PC-3 (cell line): ENCODE results near the gene KRT23. TPM values are rescaled to one million over a fixed set of nuclear protein-coding genes. Genes with fewer than 3 reads are reported as not detected.

Experiments
- ATAC-seq: fragments of 200-7000 bp; cut with Tn5 transposase; 2 replicates; pipeline ENCODE4 v1.9.1; 2020; ENCODE audit warnings: mild to moderate bottlenecking, moderate library complexity
- BruUV-seq: library from RNA; stranded (reverse); fragments of 400-500 nt; replicated peaks from 2 replicates; lab custom pipeline; 2021; lab: Mats Ljungman, UMichigan
- CTCF ChIA-PET: fragments of 300-600 bp; sonication (Branson Sonifier 250); formaldehyde crosslinking; loops from one replicate; lab custom pipeline; 2022; ENCODE audit warnings: antibody characterized with exemption; lab: Charles Lee
- POLR2A ChIA-PET: fragments of 300-600 bp; sonication (Branson Sonifier 250); formaldehyde crosslinking; loops from one replicate; lab custom pipeline; 2022; ENCODE audit warnings: antibody characterized with exemption; ENCODE audit not compliant: unreplicated experiment; lab: Charles Lee
- DNase-seq: peaks from one replicate; pipeline ENCODE4 v3.0.0-alpha.2; 2015
- H2AFZ ChIP-seq: fragments of 300-600 bp; sonication (generic); 2 replicates; pipeline ENCODE4 v1.6.0; 2016; ENCODE audit warnings: antibody characterized with exemption, low read length
- H3F3A ChIP-seq: fragments of 300-600 bp; sonication (generic); one replicate; pipeline ENCODE4 v1.6.0; 2017; ENCODE audit warnings: antibody characterized with exemption, low read length, control low read depth, mild to moderate bottlenecking; ENCODE audit not compliant: unreplicated experiment
- H3K27ac ChIP-seq: fragments of 300-600 bp; sonication (generic); 2 replicates; pipeline ENCODE4 v1.5.1; 2016; ENCODE audit warnings: mild to moderate bottlenecking, low read length
- H3K27me3 ChIP-seq: fragments of 300-600 bp; sonication (generic); 2 replicates; pipeline ENCODE4 v1.6.1; 2016; ENCODE audit warnings: low read length, mixed read lengths
- H3K36me3 ChIP-seq: fragments of 300-600 bp; sonication (generic); 2 replicates; pipeline ENCODE4 v1.6.1; 2016; ENCODE audit warnings: low read depth, mixed run types, low read length, mixed read lengths
- H3K4me1 ChIP-seq: fragments of 300-600 bp; sonication (generic); 2 replicates; pipeline ENCODE4 v1.5.1; 2016; ENCODE audit warnings: low read length; ENCODE audit not compliant: insufficient read depth
- H3K4me2 ChIP-seq: fragments of 300-600 bp; sonication (generic); 2 replicates; pipeline ENCODE4 v1.6.0; 2016; ENCODE audit warnings: low read length
- H3K4me3 ChIP-seq: fragments of 300-600 bp; sonication (generic); 2 replicates; pipeline ENCODE4 v1.5.1; 2016; ENCODE audit warnings: mild to moderate bottlenecking, low read length, mixed read lengths
- H3K79me2 ChIP-seq: fragments of 300-600 bp; sonication (generic); 2 replicates; pipeline ENCODE4 v1.6.1; 2017; ENCODE audit warnings: low read length, mixed read lengths
- H3K9ac ChIP-seq: fragments of 300-600 bp; sonication (generic); 2 replicates; pipeline ENCODE4 v1.6.0; 2016; ENCODE audit warnings: mild to moderate bottlenecking, low read length
- H3K9me2 ChIP-seq: fragments of 300-600 bp; sonication (generic); replicated peaks from 2 replicates; pipeline ENCODE4 v1.6.1; 2016; ENCODE audit warnings: mixed run types, low read length, mixed read lengths
- H3K9me3 ChIP-seq: fragments of 300-600 bp; sonication (generic); 2 replicates; pipeline ENCODE4 v1.6.1; 2016; ENCODE audit warnings: low read length, mixed read lengths
- H4K20me1 ChIP-seq: fragments of 300-600 bp; sonication (generic); 2 replicates; pipeline ENCODE4 v1.6.1; 2016; ENCODE audit warnings: low read length, mixed read lengths
- EZH2 ChIP-seq: fragments of 300-600 bp; sonication (generic); IDR thresholded peaks from one replicate; pipeline ENCODE4 v1.6.1; 2017; ENCODE audit warnings: antibody characterized with exemption, mild to moderate bottlenecking, low read length; ENCODE audit not compliant: unreplicated experiment
- EZH2phosphoT487 ChIP-seq: fragments of 300-600 bp; sonication (generic); IDR thresholded peaks from 2 replicates; pipeline ENCODE4 v1.6.1; 2018; ENCODE audit warnings: mild to moderate bottlenecking, antibody characterized with exemption, low read length, borderline replicate concordance
- intact Hi-C: fragments of 100-400 bp; cut with micrococcal nuclease; formaldehyde crosslinking; loops from 2 replicates; pipeline ENCODE4 v1.9.0; 2023
- total RNA-seq: library from RNA; depleted of rRNA; stranded (reverse); fragments of >200 nt; gene quantifications from 2 replicates; pipeline ENCODE4 v1.2.3, GENCODE V29; 2014
- TF ChIP-seq, protein P1 (sequence below): fragments of 300-600 bp; sonication (generic); conservative IDR thresholded peaks from 2 replicates; pipeline ENCODE4 v1.5.1; 2017; ENCODE audit warnings: antibody characterized with exemption, low read depth, mild to moderate bottlenecking, low read length

KRT23 gene
- total RNA-seq, 1 experiment from 2014 or later = not detected

DNA sequence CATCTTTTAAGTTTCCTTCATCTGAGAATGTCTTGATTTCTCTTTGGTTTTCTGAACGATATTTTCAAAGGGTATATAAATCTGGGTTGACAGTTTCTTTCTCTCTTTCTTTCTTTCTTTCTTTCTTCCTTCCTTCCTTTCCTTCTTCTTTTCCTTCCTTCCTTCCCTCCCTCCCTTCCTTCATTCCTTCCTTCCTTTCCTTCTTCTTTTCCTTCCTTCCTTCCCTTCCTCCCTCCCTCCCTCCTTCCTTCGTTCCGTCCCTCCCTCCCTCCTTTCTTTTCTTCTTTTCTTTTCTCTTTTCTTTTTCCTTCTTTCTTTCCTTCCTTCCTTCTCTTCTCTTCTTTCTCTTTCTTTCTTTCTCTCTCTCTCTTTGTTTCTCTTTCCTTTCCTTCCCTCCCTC, 36.9 kb upstream of the KRT23 start:
- DNase-seq (no peak), ATAC-seq (no peak)
- Histone ChIP-seq H3K79me2 (no peaks in the 10 kb centered on the region), H3F3A (no peaks in the 10 kb centered on the region), H3K27me3 (no peaks in the 10 kb centered on the region), H3K4me1 (peaks cover 6% of the 10 kb centered on the region; the same call in 1 of the 2 replicates), H3K9me3 (no peaks in the 10 kb centered on the region), H4K20me1 (no peaks in the 10 kb centered on the region), H3K4me3 (no peak overlapping the region), H2AFZ (no peak overlapping the region), H3K9me2 (no peaks in the 10 kb centered on the region), H3K4me2 (no peak overlapping the region), H3K36me3 (no peaks in the 10 kb centered on the region), H3K9ac (no peak overlapping the region), H3K27ac (no peak overlapping the region)
- TF ChIP-seq EZH2 (no peak), EZH2phosphoT487 (no peak)
- TF ChIP-seq, protein P1, sequence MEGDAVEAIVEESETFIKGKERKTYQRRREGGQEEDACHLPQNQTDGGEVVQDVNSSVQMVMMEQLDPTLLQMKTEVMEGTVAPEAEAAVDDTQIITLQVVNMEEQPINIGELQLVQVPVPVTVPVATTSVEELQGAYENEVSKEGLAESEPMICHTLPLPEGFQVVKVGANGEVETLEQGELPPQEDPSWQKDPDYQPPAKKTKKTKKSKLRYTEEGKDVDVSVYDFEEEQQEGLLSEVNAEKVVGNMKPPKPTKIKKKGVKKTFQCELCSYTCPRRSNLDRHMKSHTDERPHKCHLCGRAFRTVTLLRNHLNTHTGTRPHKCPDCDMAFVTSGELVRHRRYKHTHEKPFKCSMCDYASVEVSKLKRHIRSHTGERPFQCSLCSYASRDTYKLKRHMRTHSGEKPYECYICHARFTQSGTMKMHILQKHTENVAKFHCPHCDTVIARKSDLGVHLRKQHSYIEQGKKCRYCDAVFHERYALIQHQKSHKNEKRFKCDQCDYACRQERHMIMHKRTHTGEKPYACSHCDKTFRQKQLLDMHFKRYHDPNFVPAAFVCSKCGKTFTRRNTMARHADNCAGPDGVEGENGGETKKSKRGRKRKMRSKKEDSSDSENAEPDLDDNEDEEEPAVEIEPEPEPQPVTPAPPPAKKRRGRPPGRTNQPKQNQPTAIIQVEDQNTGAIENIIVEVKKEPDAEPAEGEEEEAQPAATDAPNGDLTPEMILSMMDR = no peak
- BruUV-seq = no TSS peak
- POLR2A ChIA-PET = no interaction called here
- intact Hi-C loops = no loop called here
- CTCF ChIA-PET = no interaction called here

DNA sequence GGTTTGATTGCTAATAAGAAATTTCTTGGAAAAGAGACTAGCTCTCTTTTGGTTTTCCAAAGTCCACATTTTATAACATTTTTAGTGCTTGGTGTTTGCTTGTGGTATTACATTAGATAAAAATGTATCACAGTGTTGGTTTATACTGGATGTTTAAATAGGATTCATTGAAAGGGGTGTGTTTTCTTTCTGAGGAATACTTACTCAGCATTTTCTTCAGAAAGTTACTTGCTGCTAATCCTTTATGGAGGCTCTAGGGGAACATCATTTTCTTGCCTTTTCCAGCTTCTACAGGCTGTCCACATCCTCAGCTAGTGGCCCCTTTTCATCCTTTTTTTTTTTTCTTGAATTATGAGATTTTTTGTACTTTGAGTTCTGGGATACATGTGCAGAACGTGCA, 30.1 kb upstream of the KRT23 start:
- no peak overlapping the region for H3K9ac ChIP-seq
- no peak overlapping the region for H3K4me3 ChIP-seq
- H2AFZ ChIP-seq = no peak overlapping the region
- H3K9me3 ChIP-seq = no peaks in the 10 kb centered on the region
- H3K36me3 ChIP-seq = no peaks in the 10 kb centered on the region; the same call in 1 of the 2 replicates
- H3K27me3 ChIP-seq = no peaks in the 10 kb centered on the region
- TF ChIP-seq EZH2phosphoT487 = no peak
- TF ChIP-seq, protein P1 = no peak
- no peak for TF ChIP-seq EZH2
- no peak overlapping the region for H3K4me2 ChIP-seq
- H3F3A ChIP-seq = no peaks in the 10 kb centered on the region
- no peak for DNase-seq
- ChIA-PET POLR2A (no interaction called here), CTCF (no interaction called here)
- intact Hi-C loops = no loop called here
- no peaks in the 10 kb centered on the region for H3K79me2 ChIP-seq
- no peak overlapping the region for H3K27ac ChIP-seq
- BruUV-seq = no TSS peak
- no peaks in the 10 kb centered on the region for H4K20me1 ChIP-seq
- no peaks in the 10 kb centered on the region for H3K4me1 ChIP-seq
- no peaks in the 10 kb centered on the region for H3K9me2 ChIP-seq
- ATAC-seq = no peak

DNA sequence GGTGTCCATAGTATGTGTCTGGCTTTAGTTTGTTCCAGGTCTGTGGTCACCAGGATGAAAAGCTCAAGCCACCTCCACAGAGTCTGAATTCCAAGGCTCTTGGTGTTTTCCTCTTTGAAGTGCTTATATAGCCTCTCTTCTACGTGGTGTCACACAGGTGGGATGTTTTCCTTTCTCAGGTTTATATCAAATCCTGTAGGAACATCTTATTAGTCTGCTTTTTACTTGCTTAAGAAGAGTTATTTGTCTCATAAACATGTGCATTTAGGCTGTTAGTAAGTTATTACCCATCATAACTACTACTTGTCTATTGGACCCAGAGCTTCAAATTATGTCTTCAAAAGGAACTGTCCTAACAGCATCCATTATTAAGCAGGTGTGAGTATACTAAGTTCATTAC, 29.4 kb upstream of the KRT23 start, which contains the start of gene KRT39:
Gene KRT39 (minus strand): TSS at position 101 of the 400 bp plus-strand sequence. CDS start 92 bp downstream, at position 9.
- BruUV-seq = no TSS peak
- no peaks in the 10 kb centered on the region for H3K79me2 ChIP-seq
- intact Hi-C loops = no loop called here
- ChIA-PET POLR2A (no interaction called here), CTCF (no interaction called here)
- no peaks in the 10 kb centered on the region; the same call in 1 of the 2 replicates for H3K36me3 ChIP-seq
- H4K20me1 ChIP-seq = no peaks in the 10 kb centered on the region
- DNase-seq = no peak
- H3K4me1 ChIP-seq = no peaks in the 10 kb centered on the region
- no peaks in the 10 kb centered on the region for H3K27me3 ChIP-seq
- no peaks in the 10 kb centered on the region for H3F3A ChIP-seq
- no peak within 1 kb of the TSS for H2AFZ ChIP-seq
- TF ChIP-seq, protein P1 = no peak
- TF ChIP-seq EZH2 (no peak), EZH2phosphoT487 (no peak)
- no peak within 1 kb of the TSS for H3K9ac ChIP-seq
- H3K27ac ChIP-seq = no peak within 1 kb of the TSS
- no peak within 1 kb of the TSS for H3K4me2 ChIP-seq
- H3K9me2 ChIP-seq = no peaks in the 10 kb centered on the region
- H3K4me3 ChIP-seq = no peak within 1 kb of the TSS
- no peaks in the 10 kb centered on the region for H3K9me3 ChIP-seq
- no peak for ATAC-seq
